Neutrophil (primary cell): ENCODE data around the gene KCNJ1.

ENCODE experiments used
- H3K27ac ChIP-seq: fragments of 200-600 bp; sonication (generic); 2 replicates; pipeline ENCODE4 v1.5.1; 2016; ENCODE audit warnings: mild to moderate bottlenecking, moderate library complexity
- H3K27me3 ChIP-seq: fragments of 200-600 bp; sonication (generic); 2 replicates; pipeline ENCODE4 v1.6.0; 2016; ENCODE audit warnings: mild to moderate bottlenecking
- H3K36me3 ChIP-seq: fragments of 200-600 bp; sonication (generic); 2 replicates; pipeline ENCODE4 v1.5.1; 2017
- H3K4me1 ChIP-seq, 2 experiments: fragments of 200-600 bp in 1 of 2; sonication (generic) in 1 of 2; 1 replicate in 1 of 2; 2 replicates in 1 of 2; pipeline versions ENCODE4 v1.5.1 to v1.6.1; 2013 to 2016; ENCODE audit warnings: low read depth in 1 of 2, low read length in 1 of 2, mild to moderate bottlenecking in 1 of 2, moderate library complexity in 1 of 2; ENCODE audit not compliant: control insufficient read depth in 1 of 2, insufficient read depth in 1 of 2
- H3K4me3 ChIP-seq, 2 experiments: fragments of 200-600 bp in 1 of 2; sonication (generic) in 1 of 2; 1 replicate in 1 of 2; 2 replicates in 1 of 2; pipeline ENCODE4 v1.5.1; 2013 to 2016; ENCODE audit warnings: low read depth in 1 of 2, low read length in 1 of 2, mild to moderate bottlenecking in 1 of 2, moderate library complexity in 1 of 2
- H3K9me3 ChIP-seq: fragments of 200-600 bp; sonication (generic); 2 replicates; pipeline ENCODE4 v1.5.1; 2016
- TF ChIP-seq, protein P1 (sequence below): fragments of 200-600 bp; sonication (generic); IDR thresholded peaks from 2 replicates; pipeline ENCODE4 v1.5.1; 2016; ENCODE audit warnings: antibody characterized with exemption

KCNJ1 gene

DNA sequence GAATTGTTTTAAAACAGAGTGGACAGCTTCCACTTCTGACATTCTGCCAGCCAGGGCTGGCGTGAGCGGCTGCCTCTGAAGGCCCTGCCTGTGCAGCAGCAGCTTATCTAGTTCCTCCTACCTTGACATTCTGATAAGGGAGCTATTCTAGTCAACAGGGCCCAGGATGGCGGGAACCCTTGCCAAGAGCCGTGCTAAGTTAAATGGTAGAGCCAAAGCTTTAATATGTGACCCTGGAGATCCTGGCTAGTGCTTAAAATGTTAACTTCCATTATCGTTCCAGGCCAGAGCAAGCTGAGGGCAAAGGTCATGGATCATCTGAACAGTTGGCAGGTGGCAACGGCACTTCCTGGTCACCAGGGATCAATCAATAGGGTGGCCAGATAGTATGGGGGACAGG lies 27.6 kb upstream of the KCNJ1 start:
- TF ChIP-seq, protein P1, sequence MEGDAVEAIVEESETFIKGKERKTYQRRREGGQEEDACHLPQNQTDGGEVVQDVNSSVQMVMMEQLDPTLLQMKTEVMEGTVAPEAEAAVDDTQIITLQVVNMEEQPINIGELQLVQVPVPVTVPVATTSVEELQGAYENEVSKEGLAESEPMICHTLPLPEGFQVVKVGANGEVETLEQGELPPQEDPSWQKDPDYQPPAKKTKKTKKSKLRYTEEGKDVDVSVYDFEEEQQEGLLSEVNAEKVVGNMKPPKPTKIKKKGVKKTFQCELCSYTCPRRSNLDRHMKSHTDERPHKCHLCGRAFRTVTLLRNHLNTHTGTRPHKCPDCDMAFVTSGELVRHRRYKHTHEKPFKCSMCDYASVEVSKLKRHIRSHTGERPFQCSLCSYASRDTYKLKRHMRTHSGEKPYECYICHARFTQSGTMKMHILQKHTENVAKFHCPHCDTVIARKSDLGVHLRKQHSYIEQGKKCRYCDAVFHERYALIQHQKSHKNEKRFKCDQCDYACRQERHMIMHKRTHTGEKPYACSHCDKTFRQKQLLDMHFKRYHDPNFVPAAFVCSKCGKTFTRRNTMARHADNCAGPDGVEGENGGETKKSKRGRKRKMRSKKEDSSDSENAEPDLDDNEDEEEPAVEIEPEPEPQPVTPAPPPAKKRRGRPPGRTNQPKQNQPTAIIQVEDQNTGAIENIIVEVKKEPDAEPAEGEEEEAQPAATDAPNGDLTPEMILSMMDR: no peak
- H3K27me3 ChIP-seq: peaks cover 50% of the 10 kb centered on the region
- no peaks in the 10 kb centered on the region for H3K9me3 ChIP-seq
- H3K4me1 ChIP-seq: peaks cover 4 to 10% of the 10 kb centered on the region in 2 experiments
- H3K27ac ChIP-seq: no peak overlapping the region
- H3K4me3 ChIP-seq: no peak overlapping the region
- no peaks in the 10 kb centered on the region for H3K36me3 ChIP-seq

DNA sequence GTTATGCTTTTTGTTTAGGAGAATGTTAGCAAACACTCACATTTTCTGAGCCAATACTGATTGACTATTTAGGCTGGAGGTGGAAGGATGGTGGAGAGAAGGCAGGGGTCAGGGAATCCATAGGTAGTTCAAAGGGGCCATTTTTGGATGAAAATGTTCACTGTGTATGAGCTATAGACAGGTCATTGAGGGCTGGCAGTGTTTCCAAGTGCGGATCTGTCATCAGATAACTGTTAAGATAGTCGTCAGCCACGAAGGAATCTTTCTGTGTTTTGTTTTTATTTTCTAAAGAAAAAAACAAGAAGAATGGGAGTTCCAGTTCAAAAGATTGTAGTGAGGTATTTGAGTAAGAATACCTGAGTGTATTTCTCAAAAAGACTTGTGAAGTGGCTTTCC lies 27.2 kb upstream of the KCNJ1 start:
- TF ChIP-seq, protein P1: no peak
- Histone ChIP-seq H3K4me3 (no peak overlapping the region), H3K27ac (no peak overlapping the region), H3K27me3 (peaks cover 54% of the 10 kb centered on the region), H3K4me1 (peaks cover 4 to 10% of the 10 kb centered on the region in 2 experiments), H3K36me3 (no peaks in the 10 kb centered on the region), H3K9me3 (no peaks in the 10 kb centered on the region)

DNA sequence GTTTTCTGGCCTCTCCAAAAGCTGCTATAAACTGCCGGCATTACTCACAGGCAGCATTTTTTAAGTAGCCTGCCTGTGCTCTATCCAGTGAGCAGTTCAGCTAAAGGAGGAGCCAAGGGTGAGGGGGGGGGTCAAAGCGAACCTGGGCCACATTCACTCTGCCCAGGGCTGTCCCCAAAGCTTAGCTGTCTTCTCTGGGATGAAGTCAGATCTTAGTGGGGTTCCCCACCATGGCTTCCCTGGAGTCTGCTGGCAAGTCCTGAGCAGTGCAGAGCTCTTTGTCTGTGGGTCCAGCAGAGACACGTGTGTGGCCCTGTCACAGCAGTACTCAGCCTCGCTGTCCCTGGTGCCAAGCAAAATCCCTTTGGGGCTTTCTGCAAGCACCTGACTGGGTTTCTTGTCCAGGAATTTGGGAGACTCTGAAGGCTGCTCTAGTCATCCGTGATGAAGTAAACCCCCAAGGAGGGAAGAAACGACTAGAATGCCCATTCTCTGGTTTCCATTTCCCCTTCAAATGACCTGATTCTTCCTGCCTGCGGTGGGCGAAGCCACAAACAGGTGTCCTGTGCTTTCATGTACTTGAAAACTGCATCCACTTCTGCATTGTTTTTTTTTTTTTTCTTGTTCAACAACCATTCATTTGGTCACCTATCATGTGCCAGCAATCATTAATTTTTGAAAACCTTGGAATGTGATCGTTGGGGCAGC lies 26.6 kb upstream of the KCNJ1 start:
- H3K4me3 ChIP-seq: no peak overlapping the region
- no peaks in the 10 kb centered on the region for H3K36me3 ChIP-seq
- H3K27me3 ChIP-seq: peaks cover 60% of the 10 kb centered on the region
- no peaks in the 10 kb centered on the region for H3K9me3 ChIP-seq
- TF ChIP-seq, protein P1: no peak
- peaks cover 4 to 10% of the 10 kb centered on the region in 2 experiments for H3K4me1 ChIP-seq
- no peak overlapping the region for H3K27ac ChIP-seq

- no peak overlapping the region for H3K4me3 ChIP-seq
- H3K36me3 ChIP-seq: no peaks in the 10 kb centered on the region
- H3K27me3 ChIP-seq: peaks cover 67% of the 10 kb centered on the region
- no peak overlapping the region for H3K27ac ChIP-seq
- H3K4me1 ChIP-seq: peaks cover 4 to 10% of the 10 kb centered on the region in 2 experiments
- no peaks in the 10 kb centered on the region for H3K9me3 ChIP-seq
- TF ChIP-seq, protein P1: no peak
Observed at GRCh38 chr11:128892866-128893565, 25.9 kb upstream of the KCNJ1 start.

DNA sequence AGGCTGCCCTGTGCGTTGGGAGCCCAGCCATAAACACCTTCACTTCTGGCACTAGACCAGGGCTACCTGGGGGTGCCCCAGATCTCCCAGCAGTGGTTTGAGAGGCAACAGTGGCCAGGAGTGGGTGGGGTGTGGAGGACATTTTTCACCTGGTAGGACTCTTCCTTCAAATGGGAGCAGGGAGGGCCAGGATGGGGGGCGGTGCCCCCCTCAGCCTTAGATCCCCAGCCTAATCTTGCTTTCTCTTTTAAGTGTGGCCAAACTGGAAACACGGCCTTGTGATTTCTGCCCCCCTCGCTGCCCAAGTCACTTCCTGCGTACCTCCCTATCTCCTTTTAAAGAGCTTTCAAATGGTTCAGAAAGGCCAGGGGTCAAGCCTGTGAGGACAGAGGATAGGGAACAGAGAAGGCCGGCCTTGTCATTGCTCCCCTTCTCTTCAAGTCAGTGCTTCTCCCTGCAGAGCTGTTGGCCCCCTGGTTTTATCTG lies 24.9 kb upstream of the KCNJ1 start:
- peaks cover 4 to 10% of the 10 kb centered on the region in 2 experiments for H3K4me1 ChIP-seq
- H3K27me3 ChIP-seq: peaks cover 77% of the 10 kb centered on the region
- no peaks in the 10 kb centered on the region for H3K36me3 ChIP-seq
- no peak overlapping the region for H3K4me3 ChIP-seq
- TF ChIP-seq, protein P1: no peak
- no peak overlapping the region for H3K27ac ChIP-seq
- no peaks in the 10 kb centered on the region for H3K9me3 ChIP-seq
